CD14-positive monocyte (primary cell): ENCODE results near the gene ABL2. TPM values are rescaled to one million over a fixed set of nuclear protein-coding genes. Genes with fewer than 3 reads are reported as not detected.

Experiments used
- DNase-seq, 3 donors: peaks; one replicate each; pipeline ENCODE4 v3.0.0-alpha.2; 2011 to 2022
- H2AFZ ChIP-seq: 2 replicates; pipeline ENCODE4 v1.6.0; 2012; ENCODE audit warnings: mild to moderate bottlenecking, low read depth, low read length, inconsistent platforms; ENCODE audit not compliant: insufficient read depth, poor library complexity, severe bottlenecking
- H3K27ac ChIP-seq, 2 donors: 1 replicate in 1 of 2; 2 replicates in 1 of 2; pipeline ENCODE4 v1.5.1; 2012 to 2013; ENCODE audit warnings: low read length in 2 of 2, control low read depth in 1 of 2, inconsistent platforms in 1 of 2, low read depth in 1 of 2, mild to moderate bottlenecking in 1 of 2
- H3K27me3 ChIP-seq, 2 donors: one replicate each; pipeline versions ENCODE4 v1.6.0 to v1.6.1; 2011 to 2013; ENCODE audit warnings: low read length in 2 of 2; ENCODE audit not compliant: control insufficient read depth in 2 of 2, insufficient read depth in 2 of 2
- H3K36me3 ChIP-seq, 2 donors: replicated peaks in 1 of 2; 1 replicate in 1 of 2; 2 replicates in 1 of 2; pipeline versions ENCODE4 v1.5.1 to v1.6.1; 2012 to 2013; ENCODE audit warnings: low read length in 2 of 2, control low read depth in 1 of 2, inconsistent platforms in 1 of 2, mild to moderate bottlenecking in 1 of 2; ENCODE audit not compliant: insufficient read depth in 2 of 2, control insufficient read depth in 1 of 2
- H3K4me1 ChIP-seq, 2 donors: 1 replicate in 1 of 2; 2 replicates in 1 of 2; pipeline versions ENCODE4 v1.5.1 to v1.6.1; 2012 to 2013; ENCODE audit warnings: low read length in 2 of 2, control low read depth in 1 of 2, inconsistent platforms in 1 of 2, mild to moderate bottlenecking in 1 of 2, moderate library complexity in 1 of 2; ENCODE audit not compliant: insufficient read depth in 2 of 2, control insufficient read depth in 1 of 2
- H3K4me2 ChIP-seq: replicated peaks from 2 replicates; pipeline ENCODE3; 2012; ENCODE audit warnings: low read length, moderate library complexity, mild to moderate bottlenecking; ENCODE audit not compliant: poor library complexity, severe bottlenecking; ENCODE audit errors: extremely low read depth
- H3K4me3 ChIP-seq, 3 experiments: fragments of 200-600 bp in 1 of 3; sonication (generic) in 1 of 3; replicated peaks in 1 of 3; 1 replicate in 2 of 3; 2 replicates in 1 of 3; pipeline ENCODE4 v1.5.1; 2011 to 2013; ENCODE audit warnings: low read length in 3 of 3, mild to moderate bottlenecking in 3 of 3, control low read depth in 2 of 3, low read depth in 2 of 3, inconsistent platforms in 1 of 3, moderate library complexity in 1 of 3
- H3K79me2 ChIP-seq: 2 replicates; pipeline ENCODE4 v1.6.0; 2012; ENCODE audit warnings: mild to moderate bottlenecking, control low read depth, inconsistent platforms, low read length, moderate library complexity; ENCODE audit not compliant: insufficient read depth
- H3K9ac ChIP-seq: 2 replicates; pipeline ENCODE4 v1.6.0; 2017; ENCODE audit warnings: low read length, mild to moderate bottlenecking; ENCODE audit not compliant: insufficient read depth, poor library complexity, severe bottlenecking
- H3K9me3 ChIP-seq, 2 donors: replicated peaks in 1 of 2; 1 replicate in 1 of 2; 2 replicates in 1 of 2; pipeline versions ENCODE4 v1.5.1 to v1.6.1; 2012 to 2013; ENCODE audit warnings: low read length in 2 of 2, control low read depth in 1 of 2; ENCODE audit not compliant: control insufficient read depth in 1 of 2, insufficient read depth in 1 of 2
- H4K20me1 ChIP-seq: 2 replicates; pipeline ENCODE4 v1.6.0; 2012; ENCODE audit warnings: mild to moderate bottlenecking, low read length, control low read depth, moderate library complexity; ENCODE audit not compliant: insufficient read depth
- H3K27ac Mint-ChIP-seq, 7 donors: one replicate each; pipeline ENCODE4 v1.8.0; 2020; ENCODE audit warnings: mild to moderate bottlenecking in 7 of 7, mixed read lengths in 7 of 7, moderate library complexity in 6 of 7, inconsistent platforms in 2 of 7
- H3K27me3 Mint-ChIP-seq, 3 donors: one replicate each; pipeline ENCODE4 v1.8.0; 2021 to 2022; ENCODE audit warnings: low read depth in 3 of 3, mild to moderate bottlenecking in 3 of 3, mixed read lengths in 3 of 3, moderate library complexity in 3 of 3, inconsistent platforms in 1 of 3
- H3K36me3 Mint-ChIP-seq, 2 donors: one replicate each; pipeline ENCODE4 v1.8.0; 2020; ENCODE audit warnings: mixed read lengths in 2 of 2, inconsistent platforms in 1 of 2, mild to moderate bottlenecking in 1 of 2
- H3K4me1 Mint-ChIP-seq: one replicate; pipeline ENCODE4 v1.8.0; 2020; ENCODE audit warnings: mild to moderate bottlenecking, mixed read lengths
- H3K4me3 Mint-ChIP-seq, 2 donors: one replicate each; pipeline ENCODE4 v1.8.0; 2020; ENCODE audit warnings: mild to moderate bottlenecking in 2 of 2, mixed read lengths in 2 of 2, moderate library complexity in 1 of 2
- H3K9me3 Mint-ChIP-seq, 7 donors: one replicate each; pipeline ENCODE4 v1.8.0; 2020 to 2022; ENCODE audit warnings: mixed read lengths in 7 of 7, mild to moderate bottlenecking in 6 of 7, moderate library complexity in 6 of 7, inconsistent platforms in 2 of 7
- WGBS: methylation state at CpG from one replicate; pipeline ENCODE4 v1.1.5; 2013; ENCODE audit warnings: missing lambda C conversion rate; ENCODE audit not compliant: insufficient coverage; 5-methylcytosine and 5-hydroxymethylcytosine counted together
- intact Hi-C, 2 donors: fragments of 100-400 bp; cut with micrococcal nuclease; formaldehyde crosslinking; loops; one replicate each; pipeline versions ENCODE4 v1.15.0 to v1.15.1; 2023
- polyA plus RNA-seq, 3 donors: library from polyadenylated mRNA; depleted of rRNA in 1 of 3; unstranded in 2 of 3; stranded (reverse) in 1 of 3; fragments of 300-500 nt in 2 of 3; fragments of >200 nt in 1 of 3; fragmentation: Illumina TruSeq in 2 of 3; gene quantifications; 1 replicate in 2 of 3; 2 replicates in 1 of 3; pipeline ENCODE4 v1.2.3, GENCODE V29; 2012 to 2021
- TF ChIP-seq, protein P1 (sequence below): fragments of 200-600 bp; IDR thresholded peaks from one replicate; pipeline ENCODE4 v1.8.0; 2022; ENCODE audit warnings: antibody characterized with exemption, mild to moderate bottlenecking

ABL2 gene
- polyA plus RNA-seq, 3 donors: 0.20 to 2.1 (median 1.4) TPM

DNA sequence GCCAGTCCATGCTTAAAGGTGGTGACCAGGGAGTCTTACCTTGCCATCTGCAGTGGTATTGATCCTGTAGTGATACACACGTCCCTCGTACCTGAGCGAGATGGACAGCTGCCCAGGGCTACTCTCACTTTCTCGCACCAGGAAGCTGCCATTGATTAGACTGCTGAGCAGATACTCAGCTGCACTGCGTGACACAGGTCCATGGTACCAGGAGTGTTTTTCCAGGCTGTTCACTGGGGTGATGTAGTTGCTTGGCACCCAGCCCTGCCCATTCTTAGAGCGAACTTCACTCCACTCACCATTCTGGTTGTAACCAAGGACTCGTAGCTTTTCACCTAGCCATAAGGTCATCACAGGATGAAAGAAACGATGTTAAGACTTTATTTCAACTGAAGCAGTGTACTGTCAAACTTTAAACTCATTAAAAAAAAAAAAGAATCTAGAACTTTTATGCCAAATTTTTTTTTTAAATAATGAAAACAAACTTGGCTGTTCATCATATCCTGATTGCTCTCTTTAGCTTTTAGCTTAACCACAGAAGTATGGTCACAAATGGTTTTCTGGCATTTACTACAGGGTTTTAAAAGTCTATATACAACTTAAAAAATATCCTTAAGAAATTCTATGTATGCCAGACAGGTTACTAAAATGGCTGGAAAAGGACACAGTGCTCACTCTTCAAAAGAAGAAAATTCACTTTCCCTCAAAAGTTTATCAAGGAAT, 103.0 kb downstream of the ABL2 start:
- no peak overlapping the region for H3K27ac ChIP-seq
- no peaks in the 10 kb centered on the region for H4K20me1 ChIP-seq
- no peak overlapping the region for H3K9ac ChIP-seq
- 97% methylated on average over 5 of the region's 8 CpGs for WGBS
- no peak overlapping the region for H3K4me3 ChIP-seq
- H2AFZ ChIP-seq: no peak overlapping the region
- H3K79me2 ChIP-seq: no peaks in the 10 kb centered on the region
- Mint-ChIP-seq H3K36me3 (peaks cover 15 to 27% of the 10 kb centered on the region in 2 donors), H3K4me1 (peaks cover 16% of the 10 kb centered on the region), H3K27me3 (peaks cover 0 to 1% (median 0%) of the 10 kb centered on the region in 3 donors), H3K9me3 (no peaks in the 10 kb centered on the region), H3K27ac (peak overlapping the region in 1 of 7 donors; percentile 19), H3K4me3 (no peak overlapping the region)
- peaks cover 2 to 5% of the 10 kb centered on the region in 2 donors for H3K36me3 ChIP-seq
- H3K9me3 ChIP-seq: no peaks in the 10 kb centered on the region
- TF ChIP-seq, protein P1, sequence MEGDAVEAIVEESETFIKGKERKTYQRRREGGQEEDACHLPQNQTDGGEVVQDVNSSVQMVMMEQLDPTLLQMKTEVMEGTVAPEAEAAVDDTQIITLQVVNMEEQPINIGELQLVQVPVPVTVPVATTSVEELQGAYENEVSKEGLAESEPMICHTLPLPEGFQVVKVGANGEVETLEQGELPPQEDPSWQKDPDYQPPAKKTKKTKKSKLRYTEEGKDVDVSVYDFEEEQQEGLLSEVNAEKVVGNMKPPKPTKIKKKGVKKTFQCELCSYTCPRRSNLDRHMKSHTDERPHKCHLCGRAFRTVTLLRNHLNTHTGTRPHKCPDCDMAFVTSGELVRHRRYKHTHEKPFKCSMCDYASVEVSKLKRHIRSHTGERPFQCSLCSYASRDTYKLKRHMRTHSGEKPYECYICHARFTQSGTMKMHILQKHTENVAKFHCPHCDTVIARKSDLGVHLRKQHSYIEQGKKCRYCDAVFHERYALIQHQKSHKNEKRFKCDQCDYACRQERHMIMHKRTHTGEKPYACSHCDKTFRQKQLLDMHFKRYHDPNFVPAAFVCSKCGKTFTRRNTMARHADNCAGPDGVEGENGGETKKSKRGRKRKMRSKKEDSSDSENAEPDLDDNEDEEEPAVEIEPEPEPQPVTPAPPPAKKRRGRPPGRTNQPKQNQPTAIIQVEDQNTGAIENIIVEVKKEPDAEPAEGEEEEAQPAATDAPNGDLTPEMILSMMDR: no peak
- H3K4me2 ChIP-seq: no peak overlapping the region
- H3K27me3 ChIP-seq: no peaks in the 10 kb centered on the region
- intact Hi-C loops: loop anchor here (5.0 to 10.0 kb wide), 3 partner anchors 68 to 241 kb away; partner anchors contain the start of gene AXDND1 (in 2 of the 2)
- H3K4me1 ChIP-seq: peaks cover 11 to 12% of the 10 kb centered on the region in 2 donors
- DNase-seq: no peak

DNA sequence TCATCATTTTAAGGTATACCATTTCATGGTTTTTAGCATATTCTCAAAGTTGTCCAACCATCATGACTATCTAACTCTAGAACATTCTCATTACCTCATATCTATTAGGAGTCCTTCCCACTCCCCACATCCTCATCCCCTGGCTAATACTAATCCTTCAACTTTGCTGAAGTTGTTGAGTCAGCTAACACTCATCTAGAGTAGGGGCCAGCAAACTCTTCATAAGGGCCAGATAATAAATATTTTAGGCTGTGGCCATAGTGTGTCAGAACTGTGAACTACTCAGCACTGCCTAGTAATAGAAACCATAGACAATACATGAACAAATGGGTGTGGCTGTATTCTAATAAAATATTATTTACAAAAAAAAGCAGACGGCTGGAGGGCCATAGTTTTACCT, 104.6 kb downstream of the ABL2 start:
- H3K4me2 ChIP-seq: no peak overlapping the region
- WGBS: no CpG with 5 or more reads among the region's 1 CpG
- no peak overlapping the region for H3K4me3 ChIP-seq
- peaks cover 8 to 9% of the 10 kb centered on the region in 2 donors for H3K4me1 ChIP-seq
- H2AFZ ChIP-seq: no peak overlapping the region
- H3K27me3 Mint-ChIP-seq: peaks cover 0 to 1% (median 0%) of the 10 kb centered on the region in 3 donors
- TF ChIP-seq, protein P1: no peak
- intact Hi-C loops: loop anchor here (5.0 to 10.0 kb wide), 5 partner anchors 67 to 242 kb away; partner anchors contain the start of genes AXDND1 (in 2 of the 2) and SOAT1 (in 2 of the 2)
- H3K9ac ChIP-seq: no peak overlapping the region
- DNase-seq: no peak
- H4K20me1 ChIP-seq: no peaks in the 10 kb centered on the region
- peaks cover 15% of the 10 kb centered on the region for H3K4me1 Mint-ChIP-seq
- H3K36me3 Mint-ChIP-seq: peaks cover 8 to 26% of the 10 kb centered on the region in 2 donors
- H3K9me3 Mint-ChIP-seq: no peaks in the 10 kb centered on the region
- H3K36me3 ChIP-seq: peaks cover 5 to 6% of the 10 kb centered on the region in 2 donors
- no peak overlapping the region for H3K27ac ChIP-seq
- H3K27me3 ChIP-seq: no peaks in the 10 kb centered on the region
- H3K79me2 ChIP-seq: no peaks in the 10 kb centered on the region
- no peaks in the 10 kb centered on the region for H3K9me3 ChIP-seq
- H3K4me3 Mint-ChIP-seq: no peak overlapping the region
- H3K27ac Mint-ChIP-seq: peak overlapping the region in 1 of 7 donors; percentile 39
